Hepatic stellate cell (primary cell): ENCODE measurements around the gene GGA2.
A peak's percentile ranks its signal among the peaks of the same experiment; 100 is the strongest.
"Not testable (repeated sequence)": the region's sequence is repeated elsewhere in the genome, so short reads cannot be mapped to it uniquely, and the experiment has no call there.

ENCODE experiments used
- DNase-seq: peaks from one replicate; pipeline ENCODE4 v3.0.0; 2011; ENCODE audit warnings: low spot score

Gene GGA2, protein sequence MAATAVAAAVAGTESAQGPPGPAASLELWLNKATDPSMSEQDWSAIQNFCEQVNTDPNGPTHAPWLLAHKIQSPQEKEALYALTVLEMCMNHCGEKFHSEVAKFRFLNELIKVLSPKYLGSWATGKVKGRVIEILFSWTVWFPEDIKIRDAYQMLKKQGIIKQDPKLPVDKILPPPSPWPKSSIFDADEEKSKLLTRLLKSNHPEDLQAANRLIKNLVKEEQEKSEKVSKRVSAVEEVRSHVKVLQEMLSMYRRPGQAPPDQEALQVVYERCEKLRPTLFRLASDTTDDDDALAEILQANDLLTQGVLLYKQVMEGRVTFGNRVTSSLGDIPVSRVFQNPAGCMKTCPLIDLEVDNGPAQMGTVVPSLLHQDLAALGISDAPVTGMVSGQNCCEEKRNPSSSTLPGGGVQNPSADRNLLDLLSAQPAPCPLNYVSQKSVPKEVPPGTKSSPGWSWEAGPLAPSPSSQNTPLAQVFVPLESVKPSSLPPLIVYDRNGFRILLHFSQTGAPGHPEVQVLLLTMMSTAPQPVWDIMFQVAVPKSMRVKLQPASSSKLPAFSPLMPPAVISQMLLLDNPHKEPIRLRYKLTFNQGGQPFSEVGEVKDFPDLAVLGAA

DNA sequence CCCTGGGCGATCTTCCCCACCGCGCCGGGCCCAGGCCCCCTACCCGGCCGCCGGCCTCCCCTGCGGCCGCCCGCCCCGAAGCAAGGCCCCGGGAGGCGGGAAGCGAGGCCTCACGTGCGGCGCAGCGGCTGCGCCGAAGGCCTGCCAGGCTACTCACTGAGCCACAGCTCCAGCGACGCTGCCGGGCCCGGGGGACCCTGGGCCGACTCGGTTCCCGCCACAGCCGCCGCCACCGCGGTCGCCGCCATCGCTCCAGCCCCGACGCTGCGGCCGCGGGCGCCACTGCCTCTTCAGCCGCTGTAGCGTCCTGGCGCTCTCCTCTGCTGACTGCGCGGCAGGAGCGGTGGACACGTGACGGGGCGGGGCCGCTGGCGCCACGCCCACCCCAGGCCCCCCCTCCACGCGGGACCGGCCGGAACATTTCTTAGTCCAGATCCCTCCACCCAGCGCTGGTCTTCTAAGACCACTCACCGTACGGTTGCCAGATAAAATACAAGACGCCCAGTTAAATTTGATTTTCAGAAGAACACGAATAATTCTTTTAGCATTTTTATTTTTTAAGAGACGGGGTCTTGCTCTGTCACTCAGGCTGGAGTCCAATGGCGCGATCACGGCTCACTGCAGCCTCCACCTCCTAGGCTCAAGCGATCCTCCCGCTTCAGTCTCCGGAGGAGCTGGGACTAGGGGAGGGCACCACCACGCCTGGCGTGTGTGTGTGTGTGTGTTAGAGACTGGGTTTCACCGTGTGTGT lies at the start of gene GGA2:
TSS of gene GGA2 (minus strand) at position 331 of the 751 bp plus-strand sequence. CDS start at position 248, 83 bp downstream.
- peak; percentile 90 for DNase-seq

DNA sequence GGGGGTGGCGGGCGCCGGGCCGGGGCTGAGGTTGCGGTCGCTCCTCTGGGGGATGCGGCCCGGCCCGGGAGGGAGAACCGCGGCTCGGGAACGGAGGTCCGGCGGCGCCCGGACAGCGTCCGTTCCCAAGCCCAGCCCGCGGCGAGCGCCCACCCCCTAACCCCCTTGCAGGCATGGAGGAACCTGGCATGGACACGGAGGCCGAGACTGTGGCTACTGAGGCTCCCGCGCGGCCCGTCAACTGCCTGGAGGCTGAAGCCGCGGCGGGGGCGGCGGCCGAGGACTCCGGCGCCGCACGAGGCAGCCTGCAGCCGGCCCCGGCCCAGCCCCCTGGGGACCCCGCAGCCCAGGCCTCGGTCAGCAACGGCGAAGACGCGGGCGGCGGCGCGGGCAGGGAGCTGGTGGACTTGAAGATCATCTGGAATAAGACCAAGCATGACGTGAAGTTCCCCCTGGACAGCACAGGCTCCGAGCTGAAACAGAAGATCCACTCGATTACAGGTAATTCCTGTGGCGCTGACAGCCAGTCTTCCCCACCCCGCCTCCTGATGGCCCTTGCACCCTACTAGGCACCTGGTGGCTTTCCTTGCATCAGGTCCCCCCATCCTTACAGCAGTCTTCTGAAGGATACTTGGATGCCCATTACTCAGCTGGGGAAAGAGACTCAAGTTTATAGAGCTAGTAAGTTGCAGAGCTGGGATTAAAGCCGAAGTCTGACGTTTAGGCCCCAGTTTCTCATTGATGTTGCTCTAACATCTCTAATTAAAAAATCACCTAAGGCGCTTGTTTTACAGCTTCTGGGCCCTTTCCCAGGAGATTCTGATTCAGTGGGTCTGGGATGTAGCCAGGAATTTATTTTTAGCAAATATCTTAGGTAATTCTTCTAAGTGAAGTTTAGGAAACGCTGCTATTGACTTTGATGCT lies 47.7 kb upstream of the GGA2 start:
- peak; percentile 11 for DNase-seq

DNA sequence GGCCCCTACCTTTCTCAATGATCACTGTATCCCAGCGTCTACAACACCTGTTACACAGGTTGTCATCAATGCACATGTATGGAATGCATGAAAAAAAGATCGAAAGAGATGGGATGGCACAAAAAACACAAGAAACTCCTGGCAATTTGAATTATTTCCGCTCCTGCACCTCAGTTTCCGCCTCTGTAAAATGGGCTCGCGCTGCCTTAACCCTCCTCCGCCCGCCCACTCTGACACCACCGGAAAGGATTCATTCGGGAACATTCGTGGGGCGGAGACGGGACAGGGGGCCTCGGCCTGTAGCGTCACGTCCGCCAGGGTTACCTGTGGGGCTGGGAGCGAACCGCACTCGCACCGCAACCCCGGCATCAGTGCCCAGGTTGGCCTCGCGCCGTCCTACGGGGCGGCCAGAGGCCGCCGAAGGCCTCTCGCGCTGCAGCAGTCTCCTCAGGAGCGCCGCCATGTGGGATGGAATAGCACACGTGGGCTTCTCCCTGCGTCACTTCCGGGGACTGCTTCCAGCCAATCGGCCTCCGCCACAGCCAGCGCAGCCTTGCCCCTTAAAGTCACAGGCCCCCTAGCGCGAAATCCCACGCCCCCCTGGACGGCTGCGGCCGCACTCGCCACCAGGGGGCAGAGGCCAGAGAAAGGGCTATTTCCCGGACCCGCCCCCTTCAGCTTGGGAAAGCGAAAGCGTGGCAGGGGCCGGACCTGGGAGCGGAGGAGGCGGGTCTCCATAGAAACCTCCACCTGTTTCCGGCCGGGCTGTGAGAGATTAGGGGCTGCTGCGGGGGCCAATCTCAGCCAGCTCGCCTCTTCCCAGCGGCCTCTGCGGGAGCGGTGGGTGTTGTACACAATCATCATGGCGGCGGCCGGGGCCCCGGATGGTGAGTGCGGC lies 46.8 kb upstream of the GGA2 start, which contains the start of the genes EARS2 and UBFD1:
TSS of gene EARS2 (minus strand) at position 470 of the 898 bp plus-strand sequence. CDS start at position 463, 7 bp downstream.
TSS of gene UBFD1 (plus strand) at position 847 of the 898 bp plus-strand sequence. CDS start at position 863, 16 bp downstream.
- DNase-seq = peak; percentile 98

DNA sequence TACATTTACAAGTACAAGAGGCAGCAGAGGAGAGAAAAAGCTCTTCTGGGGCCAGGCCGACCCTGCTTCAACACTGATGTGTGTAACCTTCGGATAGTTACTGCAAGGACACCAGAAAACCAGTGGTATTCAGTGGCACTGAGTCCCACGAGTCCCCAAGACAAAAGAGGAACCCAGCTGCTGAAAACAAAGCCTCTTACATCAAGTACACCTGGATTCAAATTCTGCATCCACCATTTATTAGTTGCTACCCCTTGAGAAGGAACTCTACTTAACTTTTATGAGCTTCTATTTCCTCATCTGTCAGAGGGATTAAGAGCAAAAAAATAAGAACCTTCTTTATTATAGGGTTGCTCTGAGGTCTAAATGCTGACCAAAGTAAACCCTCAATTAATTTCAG lies 44.2 kb upstream of the GGA2 start:
- no peak for DNase-seq

DNA sequence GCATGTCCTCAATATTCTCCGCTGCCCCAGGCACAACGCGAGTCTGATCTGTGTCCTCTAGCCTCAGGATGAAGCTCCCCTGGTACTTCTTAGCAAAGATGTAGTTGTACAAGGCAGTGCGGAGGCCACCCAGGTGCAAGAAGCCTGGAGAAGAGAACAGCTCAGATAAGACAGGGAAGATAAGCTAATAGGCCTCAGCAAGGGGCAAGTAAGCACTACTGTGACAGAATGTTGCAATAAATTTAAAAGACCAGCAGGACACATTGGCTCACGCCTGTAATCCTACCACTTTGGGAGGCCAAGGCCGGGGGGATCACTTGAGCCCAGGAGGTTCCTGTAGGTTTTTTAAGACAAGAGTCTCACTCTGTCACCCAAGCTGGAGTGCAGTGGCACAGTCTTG lies 41.9 kb upstream of the GGA2 start:
- DNase-seq = no peak

DNA sequence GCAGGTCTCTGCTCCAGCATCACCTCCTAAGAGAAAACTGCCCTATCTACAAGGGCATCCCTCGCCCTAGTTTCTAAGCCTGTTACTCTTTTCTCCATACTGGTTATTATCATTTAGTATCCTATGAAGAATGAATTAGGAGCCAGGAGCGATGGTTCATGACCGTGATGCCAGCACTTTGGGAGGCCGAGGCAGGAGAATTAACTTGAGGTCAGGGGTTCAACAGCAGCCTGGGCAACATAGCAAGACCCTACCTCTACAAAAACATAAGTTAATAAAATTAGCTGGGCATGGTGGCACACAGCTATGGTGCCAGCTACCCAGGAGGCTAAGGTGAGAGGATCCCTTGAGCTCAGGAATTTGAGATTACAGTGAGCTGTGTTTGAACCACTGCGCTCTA lies 39.6 kb upstream of the GGA2 start:
- no peak for DNase-seq

DNA sequence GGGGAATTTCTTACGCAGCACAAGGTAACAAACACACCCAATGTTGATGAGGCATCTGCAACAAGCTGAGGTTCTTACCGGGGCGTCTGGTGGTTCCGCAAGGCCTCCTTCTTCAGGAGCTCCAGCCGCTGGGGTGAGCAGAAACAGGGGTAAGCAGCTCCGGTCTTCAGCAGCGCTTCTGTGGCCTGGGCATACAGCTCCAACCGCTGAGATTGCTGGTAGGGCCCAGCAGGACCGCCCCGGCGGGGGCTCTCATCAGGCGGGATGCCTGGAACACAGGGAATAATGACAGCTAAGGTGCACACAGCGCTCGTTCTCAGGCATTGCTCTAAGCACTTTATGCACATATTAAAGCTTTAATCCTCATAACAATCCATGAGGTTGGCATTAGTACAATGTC lies 34.1 kb upstream of the GGA2 start:
- DNase-seq = no peak

DNA sequence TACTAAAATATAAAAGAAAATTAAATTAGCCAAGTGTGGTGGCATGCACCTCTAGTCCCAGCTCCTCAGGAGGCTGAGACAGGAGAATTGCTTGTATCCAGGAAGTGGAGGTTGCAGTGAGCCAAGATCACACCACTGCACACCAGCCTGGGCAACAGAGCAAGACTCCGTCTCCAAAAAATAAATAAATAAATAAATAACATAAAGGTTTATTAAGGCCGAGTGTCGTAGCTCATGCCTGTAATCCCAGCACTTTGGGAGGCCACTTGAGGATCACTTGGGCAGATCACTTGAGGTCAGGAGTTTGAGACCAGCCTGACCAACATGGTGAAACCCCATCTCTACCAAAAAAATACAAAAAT lies 30.5 kb upstream of the GGA2 start:
- DNase-seq = not testable (repeated sequence)

DNA sequence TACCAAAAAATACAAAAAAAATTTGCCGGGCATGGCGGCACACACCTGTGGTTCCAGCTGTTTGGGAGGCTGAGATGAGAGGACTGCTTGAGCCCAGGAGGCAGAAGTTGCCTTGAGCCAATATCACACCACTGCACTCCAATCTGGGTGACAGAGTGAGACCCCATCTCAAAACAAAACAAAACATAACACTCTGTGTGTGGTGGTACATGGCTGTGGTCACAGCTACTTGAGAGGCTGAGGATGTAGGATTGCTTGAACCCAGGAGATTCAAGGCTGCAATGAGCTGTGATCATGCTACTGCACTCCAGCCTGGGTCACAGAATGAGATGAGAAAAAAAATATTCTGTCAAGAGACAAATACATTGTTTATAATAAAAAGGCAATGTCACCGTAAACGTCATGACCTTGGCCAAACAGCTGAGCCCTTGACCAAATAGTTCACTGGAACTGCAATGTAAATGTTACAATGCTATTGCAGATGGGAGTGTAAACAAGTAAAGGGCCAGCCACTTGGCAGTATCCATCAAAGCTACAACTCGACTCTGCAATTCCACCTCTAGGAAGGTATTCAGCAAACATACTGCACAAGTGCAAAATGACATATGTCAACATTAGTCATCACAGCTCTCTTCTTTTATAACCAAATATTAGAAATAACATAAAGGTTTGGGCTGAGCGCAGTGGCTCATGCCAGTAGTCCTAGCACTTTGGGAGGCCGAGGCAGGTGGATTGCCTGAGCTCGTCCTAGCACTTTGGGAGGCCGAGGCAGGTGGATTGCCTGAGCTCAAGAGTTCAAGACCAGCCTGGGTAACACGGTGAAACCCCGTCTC lies 29.9 kb upstream of the GGA2 start:
- no peak for DNase-seq

DNA sequence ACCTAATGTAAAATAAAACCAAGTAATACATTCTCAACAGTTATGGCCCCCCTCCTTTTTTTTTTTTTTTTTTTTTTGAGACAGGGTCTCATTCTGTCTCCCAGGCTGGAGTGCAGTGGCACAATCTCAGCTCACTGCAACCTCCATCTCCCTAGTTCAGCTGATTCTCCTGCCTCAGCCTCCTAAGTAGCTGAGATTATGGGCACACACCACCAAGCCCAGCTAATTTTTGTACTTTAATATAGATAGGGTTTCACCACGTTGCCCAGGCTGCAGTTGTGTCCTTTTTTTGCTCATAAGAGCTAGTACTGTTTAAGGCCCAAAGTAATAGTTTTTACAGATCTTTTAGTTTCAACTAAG lies 28.6 kb upstream of the GGA2 start:
- no peak for DNase-seq

DNA sequence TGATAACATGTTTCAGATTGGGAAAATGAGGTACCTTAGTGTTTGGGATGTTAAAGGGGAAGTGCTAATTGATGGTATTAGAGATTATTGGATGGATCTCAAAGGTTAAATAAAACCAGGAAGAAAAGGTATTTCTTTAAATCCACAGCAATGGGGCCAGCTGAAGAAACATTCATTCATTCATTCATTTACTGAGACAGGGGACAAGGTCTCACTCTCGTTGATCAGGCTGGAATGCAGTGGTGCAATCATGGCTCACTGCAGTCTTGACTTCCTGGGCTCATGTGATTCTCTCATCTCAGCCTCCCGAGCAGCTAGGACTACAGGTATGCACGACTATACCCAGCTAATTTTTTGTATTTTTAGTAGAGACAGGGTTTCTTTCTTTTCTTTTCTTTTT lies 27.1 kb upstream of the GGA2 start:
- DNase-seq = no peak

DNA sequence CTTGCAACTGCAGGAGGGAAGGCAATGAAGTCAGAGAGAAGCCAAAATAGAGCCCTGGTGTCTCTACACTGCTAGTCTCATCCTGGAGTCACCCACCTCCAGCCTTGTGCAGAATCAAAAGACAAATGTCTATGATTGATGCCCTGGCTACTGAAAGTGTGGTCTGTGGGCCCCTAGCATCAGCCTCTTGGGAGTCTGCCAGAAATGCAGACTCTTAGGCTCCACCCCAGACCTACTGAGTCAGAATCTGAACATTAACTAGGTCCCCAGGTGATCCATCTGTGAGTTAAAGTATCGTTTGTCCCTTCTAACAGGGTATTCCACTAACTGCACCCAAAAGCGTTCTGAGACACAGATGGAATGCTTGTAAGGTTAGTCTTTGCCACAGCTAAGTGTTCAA lies 25.6 kb upstream of the GGA2 start:
- no peak for DNase-seq

DNA sequence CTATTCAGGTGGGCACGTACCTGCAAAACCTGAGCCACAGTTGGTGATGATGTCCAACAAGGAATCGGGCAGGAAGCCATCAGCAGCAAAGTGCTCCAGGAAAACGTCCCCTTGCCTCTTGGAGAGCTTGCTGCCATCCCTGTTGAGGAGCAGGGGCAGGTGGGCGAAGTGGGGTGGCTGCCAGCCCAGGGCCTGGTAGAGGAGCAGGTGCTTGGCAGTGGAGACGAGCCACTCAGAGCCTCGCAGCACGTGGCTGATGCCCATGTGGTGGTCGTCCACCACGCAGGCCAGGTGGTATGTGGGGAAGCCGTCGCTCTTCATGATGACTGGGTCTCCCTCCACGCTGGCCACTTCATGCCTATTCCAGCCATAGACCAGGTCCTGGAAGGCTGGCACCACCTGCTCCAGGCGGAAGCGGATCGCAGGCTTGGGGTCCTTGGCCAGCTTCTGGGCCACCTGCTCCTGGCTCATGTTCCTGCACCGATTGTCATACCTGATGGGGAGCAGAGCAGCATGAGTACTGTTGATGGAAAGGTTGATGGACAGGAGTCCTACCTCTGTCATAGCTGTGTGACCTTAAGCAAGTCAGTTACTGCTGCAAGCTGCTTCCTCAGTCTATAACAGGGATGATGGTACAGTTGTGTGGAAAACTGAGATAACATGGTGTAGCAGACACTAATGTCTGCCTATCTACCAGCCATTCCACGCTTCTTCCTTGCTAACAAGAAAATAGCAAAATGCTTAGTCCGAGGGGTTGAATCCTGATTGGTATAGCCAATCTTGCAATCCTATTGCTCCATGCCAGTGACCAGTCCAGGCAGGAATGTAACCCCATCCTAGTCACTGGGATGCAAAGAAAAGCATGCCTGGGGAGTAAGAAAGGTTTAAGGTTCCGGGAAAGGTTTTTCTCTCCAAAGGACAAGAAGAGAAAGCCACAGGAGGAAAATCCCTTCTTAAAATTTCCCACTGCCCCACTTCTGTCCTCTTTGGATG lies 24.9 kb upstream of the GGA2 start:
- no peak for DNase-seq

DNA sequence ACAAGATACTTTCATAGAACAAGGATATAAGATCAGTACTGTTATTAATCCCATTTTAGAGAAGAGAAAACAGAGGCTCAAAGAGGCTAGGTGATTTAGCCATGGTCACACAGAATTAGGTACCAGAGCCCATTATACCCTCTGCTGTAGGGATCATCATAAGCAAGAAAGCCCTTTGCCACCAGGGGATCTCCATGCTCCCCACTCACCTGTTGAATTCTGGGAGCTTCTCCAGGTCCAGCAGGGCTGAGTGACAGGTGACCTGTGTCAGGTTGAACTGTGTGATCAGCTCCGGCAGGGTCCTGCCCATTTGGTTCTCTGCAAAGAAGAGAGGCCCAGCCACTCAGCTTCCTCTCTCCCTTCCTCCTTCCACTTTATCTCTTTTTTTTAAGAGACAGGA lies 22.2 kb upstream of the GGA2 start:
- DNase-seq = no peak

DNA sequence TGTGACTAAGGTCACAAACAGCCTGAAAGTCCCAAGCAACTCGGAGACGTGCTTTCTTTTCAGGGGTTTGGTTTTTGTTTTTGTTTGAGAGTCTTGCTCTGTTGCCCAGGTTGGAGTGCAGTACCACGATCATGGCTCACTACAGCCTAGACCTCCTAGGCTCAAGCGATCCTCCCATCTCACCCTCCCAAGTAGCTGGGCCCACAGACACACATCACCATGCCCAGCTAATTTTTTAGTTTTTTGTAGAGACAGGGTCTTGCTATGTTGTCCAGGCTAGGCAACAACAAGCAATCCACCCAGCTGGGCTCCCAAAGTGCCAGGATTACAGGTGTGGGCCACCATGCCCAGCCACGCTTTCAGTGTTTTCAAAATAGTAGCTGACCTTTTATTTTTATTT lies 19.8 kb upstream of the GGA2 start:
- DNase-seq = no peak

DNA sequence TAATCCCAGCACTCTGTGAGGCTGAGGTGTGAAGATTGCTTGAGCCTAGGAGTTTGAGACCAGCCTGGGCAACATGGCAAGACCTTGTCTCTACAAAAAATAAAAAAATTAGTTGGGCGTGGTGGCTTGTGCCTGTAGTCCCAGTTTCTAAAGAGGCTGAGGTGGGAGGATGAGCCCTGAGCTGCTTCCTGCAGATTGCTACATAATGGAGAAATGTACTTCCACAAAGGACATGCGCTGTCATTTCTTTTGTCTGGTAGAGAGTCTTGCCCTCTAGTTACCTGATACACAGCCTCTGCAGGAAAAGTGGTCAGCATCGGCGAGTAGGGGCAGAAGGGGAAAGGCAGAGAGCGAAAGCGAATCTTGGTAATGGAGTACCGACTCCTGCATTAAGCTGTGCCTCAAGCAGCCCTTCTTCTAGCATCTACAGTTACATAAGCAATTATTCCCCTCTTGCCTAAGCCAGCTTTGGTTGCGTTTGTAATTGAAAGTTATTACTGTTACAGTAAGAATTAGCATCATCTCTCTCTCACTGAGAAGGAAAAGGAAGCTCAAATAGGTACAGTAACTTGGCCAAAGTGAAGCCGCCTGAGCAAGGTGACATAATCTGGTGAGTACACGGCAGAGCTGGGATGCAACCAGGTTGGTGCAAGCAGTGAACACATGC lies 18.5 kb upstream of the GGA2 start:
- no peak for DNase-seq

DNA sequence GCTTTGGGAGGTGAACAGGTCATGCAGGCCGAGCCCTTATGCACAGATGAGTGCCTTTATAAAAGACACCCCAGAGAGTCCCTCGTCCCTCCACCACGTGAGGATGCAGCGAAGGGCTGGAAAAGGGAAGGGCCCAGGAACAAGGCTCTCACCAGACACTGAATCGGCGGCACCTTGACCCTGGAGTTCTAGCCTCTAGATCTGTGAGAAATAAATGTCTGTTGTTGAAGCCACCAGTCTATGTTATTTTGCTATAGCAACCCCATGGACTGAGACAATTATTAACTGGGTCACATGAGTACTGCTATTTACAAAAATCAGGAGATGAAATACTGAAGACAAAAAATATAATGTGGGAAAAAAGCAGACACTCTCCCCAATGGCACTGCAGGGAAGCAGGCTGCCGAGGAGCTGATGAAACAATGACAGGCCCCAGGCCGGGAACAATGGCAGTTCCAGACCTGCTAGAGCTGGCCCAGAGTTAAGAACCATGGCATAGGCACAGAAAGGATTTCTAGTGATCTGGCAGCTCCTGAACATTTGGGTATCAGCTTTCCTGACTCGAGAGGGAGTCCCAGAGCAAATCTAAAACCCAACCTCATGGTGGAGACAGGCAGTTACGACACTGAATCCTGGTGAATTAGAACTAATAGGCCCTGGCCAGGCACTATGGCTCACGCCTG lies 17.8 kb upstream of the GGA2 start:
- no peak for DNase-seq
